WTC11 (cell line): ENCODE results near the gene MEN1. TPM values are rescaled to one million over a fixed set of nuclear protein-coding genes. Genes with fewer than 3 reads are reported as not detected.

ENCODE experiments used
- ATAC-seq: fragments of 200-7000 bp; cut with Tn5 transposase; 2 replicates; pipeline ENCODE4 v1.10.0; 2021; ENCODE audit warnings: mild to moderate bottlenecking, moderate library complexity
- CTCF ChIA-PET: fragments of 300-600 bp; sonication (Branson Sonifier 250); formaldehyde crosslinking; loops from one replicate; lab custom pipeline; 2021; ENCODE audit warnings: antibody characterized with exemption; lab: Charles Lee
- POLR2A ChIA-PET: fragments of 350-600 bp; sonication (Branson Sonifier 250); formaldehyde crosslinking; loops from one replicate; lab custom pipeline; 2021; ENCODE audit warnings: antibody characterized with exemption; lab: Charles Lee
- DNase-seq: peaks from one replicate; pipeline ENCODE4 v3.0.0; 2021; ENCODE audit warnings: low spot score
- H3K27ac Mint-ChIP-seq: 2 replicates; pipeline ENCODE4 v1.8.0; 2021; ENCODE audit warnings: mixed read lengths
- H3K27me3 Mint-ChIP-seq: 2 replicates; pipeline ENCODE4 v1.8.0; 2021; ENCODE audit warnings: low read depth, mild to moderate bottlenecking, moderate library complexity, mixed read lengths
- H3K36me3 Mint-ChIP-seq: 2 replicates; pipeline ENCODE4 v1.8.0; 2021; ENCODE audit warnings: mixed read lengths
- H3K4me1 Mint-ChIP-seq: 2 replicates; pipeline ENCODE4 v1.8.0; 2022; ENCODE audit warnings: mixed read lengths
- H3K4me3 Mint-ChIP-seq: 2 replicates; pipeline ENCODE4 v1.8.0; 2021; ENCODE audit warnings: mild to moderate bottlenecking, moderate library complexity, mixed read lengths
- H3K9me3 Mint-ChIP-seq: 2 replicates; pipeline ENCODE4 v1.8.0; 2021; ENCODE audit warnings: mixed read lengths
- ATF1 ChIP-seq: sonication (generic); formaldehyde crosslinking; IDR thresholded peaks from 2 replicates; pipeline ENCODE4 v1.8.1; 2023; ENCODE audit warnings: mild to moderate bottlenecking, moderate library complexity, missing genetic modification reagents
- ATF6 ChIP-seq: sonication (generic); formaldehyde crosslinking; IDR thresholded peaks from 2 replicates; pipeline ENCODE4 v1.8.1; 2023; ENCODE audit warnings: mild to moderate bottlenecking, missing genetic modification reagents
- CREB1 ChIP-seq: sonication (generic); formaldehyde crosslinking; IDR thresholded peaks from 2 replicates; pipeline ENCODE4 v1.8.0; 2023; ENCODE audit warnings: mild to moderate bottlenecking, missing genetic modification reagents
- GTF2I ChIP-seq: fragments of 250-450 bp; sonication (Bioruptor Pico); conservative IDR thresholded peaks from 2 replicates; pipeline ENCODE4 v1.4.0; 2021; ENCODE audit warnings: mild to moderate bottlenecking
- HMGXB4 ChIP-seq: sonication (generic); formaldehyde crosslinking; IDR thresholded peaks from 2 replicates; pipeline ENCODE4 v1.8.1; 2023; ENCODE audit warnings: mild to moderate bottlenecking, moderate library complexity, missing genetic modification reagents
- MXD4 ChIP-seq: fragments of 250-450 bp; sonication (Bioruptor Pico); IDR thresholded peaks from 2 replicates; pipeline ENCODE4 v1.8.0; 2021; ENCODE audit warnings: mild to moderate bottlenecking, moderate library complexity, borderline replicate concordance
- NFYB ChIP-seq: sonication (generic); formaldehyde crosslinking; conservative IDR thresholded peaks from 2 replicates; pipeline ENCODE4 v1.8.0; 2022; ENCODE audit warnings: low read depth, missing genetic modification reagents
- NR1H2 ChIP-seq: sonication (generic); formaldehyde crosslinking; IDR thresholded peaks from 2 replicates; pipeline ENCODE4 v1.9.0; 2021; ENCODE audit warnings: mild to moderate bottlenecking, moderate library complexity, missing genetic modification reagents
- NR3C1 ChIP-seq: sonication (generic); formaldehyde crosslinking; conservative IDR thresholded peaks from 2 replicates; pipeline ENCODE4 v1.8.1; 2023; ENCODE audit warnings: low read depth, mild to moderate bottlenecking, missing genetic modification reagents
- OVOL2 ChIP-seq: fragments of 250-450 bp; sonication (Bioruptor Pico); IDR thresholded peaks from 2 replicates; pipeline ENCODE4 v1.9.0; 2021; ENCODE audit warnings: mild to moderate bottlenecking, borderline replicate concordance
- PRDM15 ChIP-seq: sonication (generic); formaldehyde crosslinking; IDR thresholded peaks from 2 replicates; pipeline ENCODE4 v1.8.0; 2022; ENCODE audit warnings: missing genetic modification reagents
- TCF7 ChIP-seq: sonication (generic); formaldehyde crosslinking; IDR thresholded peaks from 2 replicates; pipeline ENCODE4 v1.8.0; 2022; ENCODE audit warnings: mild to moderate bottlenecking, low read depth, missing genetic modification reagents, moderate library complexity
- TP53 ChIP-seq: sonication (generic); formaldehyde crosslinking; IDR thresholded peaks from 2 replicates; pipeline ENCODE4 v1.8.1; 2023; ENCODE audit warnings: mild to moderate bottlenecking, missing genetic modification reagents
- USF2 ChIP-seq: sonication (generic); formaldehyde crosslinking; IDR thresholded peaks from 2 replicates; pipeline ENCODE4 v1.8.1; 2023; ENCODE audit warnings: mild to moderate bottlenecking, missing genetic modification reagents, moderate library complexity
- ZBTB43 ChIP-seq: sonication (generic); formaldehyde crosslinking; IDR thresholded peaks from 2 replicates; pipeline ENCODE4 v1.8.1; 2023; ENCODE audit warnings: mild to moderate bottlenecking, missing genetic modification reagents
- total RNA-seq: library from RNA; stranded (reverse); gene quantifications from 3 replicates; pipeline ENCODE4 v1.2.3, GENCODE V29; 2021
- TF ChIP-seq, protein P1 (sequence below): sonication (generic); formaldehyde crosslinking; IDR thresholded peaks from 2 replicates; pipeline ENCODE4 v1.8.0; 2023; ENCODE audit warnings: missing genetic modification reagents, mild to moderate bottlenecking, borderline replicate concordance
- TF ChIP-seq, protein P2 (sequence below): sonication (generic); formaldehyde crosslinking; IDR thresholded peaks from 2 replicates; pipeline ENCODE4 v1.8.1; 2022; ENCODE audit warnings: mild to moderate bottlenecking, moderate library complexity, missing genetic modification reagents

Gene MEN1
- total RNA-seq, 1 experiment from 2014 or later: 47.1 TPM

- H3K4me1 Mint-ChIP-seq: peaks cover 11% of the 10 kb centered on the region
- no peak overlapping the region for H3K27ac Mint-ChIP-seq
- no peaks in the 10 kb centered on the region; the same call in 1 of the 2 replicates for H3K36me3 Mint-ChIP-seq
- H3K4me3 Mint-ChIP-seq: no peak overlapping the region
- no peaks in the 10 kb centered on the region for H3K9me3 Mint-ChIP-seq
- no peaks in the 10 kb centered on the region for H3K27me3 Mint-ChIP-seq
- DNase-seq: no peak
- no peak for ATAC-seq
- CTCF ChIA-PET: interaction anchor here (1.5 to 7.0 kb wide), 3 partner anchors 10 to 71 kb away, joined by 3 to 97 read pairs (median 13); no protein-coding TSS in a partner anchor
- POLR2A ChIA-PET: no interaction called here
- TF ChIP-seq MXD4 (CRISPR knock-in tag) (no peak), PRDM15 (no peak), GTF2I (CRISPR knock-in tag) (no peak), ATF6 (CRISPR knock-in tag) (no peak), ZBTB43 (CRISPR knock-in tag) (no peak), OVOL2 (CRISPR knock-in tag) (no peak), NR1H2 (no peak), USF2 (CRISPR knock-in tag) (no peak), TP53 (CRISPR knock-in tag) (no peak), NR3C1 (CRISPR knock-in tag) (no peak), NFYB (CRISPR knock-in tag) (no peak), TCF7 (CRISPR knock-in tag) (no peak), HMGXB4 (CRISPR knock-in tag) (no peak), CREB1 (CRISPR knock-in tag) (no peak), ATF1 (no peak)
- TF ChIP-seq, protein P1, sequence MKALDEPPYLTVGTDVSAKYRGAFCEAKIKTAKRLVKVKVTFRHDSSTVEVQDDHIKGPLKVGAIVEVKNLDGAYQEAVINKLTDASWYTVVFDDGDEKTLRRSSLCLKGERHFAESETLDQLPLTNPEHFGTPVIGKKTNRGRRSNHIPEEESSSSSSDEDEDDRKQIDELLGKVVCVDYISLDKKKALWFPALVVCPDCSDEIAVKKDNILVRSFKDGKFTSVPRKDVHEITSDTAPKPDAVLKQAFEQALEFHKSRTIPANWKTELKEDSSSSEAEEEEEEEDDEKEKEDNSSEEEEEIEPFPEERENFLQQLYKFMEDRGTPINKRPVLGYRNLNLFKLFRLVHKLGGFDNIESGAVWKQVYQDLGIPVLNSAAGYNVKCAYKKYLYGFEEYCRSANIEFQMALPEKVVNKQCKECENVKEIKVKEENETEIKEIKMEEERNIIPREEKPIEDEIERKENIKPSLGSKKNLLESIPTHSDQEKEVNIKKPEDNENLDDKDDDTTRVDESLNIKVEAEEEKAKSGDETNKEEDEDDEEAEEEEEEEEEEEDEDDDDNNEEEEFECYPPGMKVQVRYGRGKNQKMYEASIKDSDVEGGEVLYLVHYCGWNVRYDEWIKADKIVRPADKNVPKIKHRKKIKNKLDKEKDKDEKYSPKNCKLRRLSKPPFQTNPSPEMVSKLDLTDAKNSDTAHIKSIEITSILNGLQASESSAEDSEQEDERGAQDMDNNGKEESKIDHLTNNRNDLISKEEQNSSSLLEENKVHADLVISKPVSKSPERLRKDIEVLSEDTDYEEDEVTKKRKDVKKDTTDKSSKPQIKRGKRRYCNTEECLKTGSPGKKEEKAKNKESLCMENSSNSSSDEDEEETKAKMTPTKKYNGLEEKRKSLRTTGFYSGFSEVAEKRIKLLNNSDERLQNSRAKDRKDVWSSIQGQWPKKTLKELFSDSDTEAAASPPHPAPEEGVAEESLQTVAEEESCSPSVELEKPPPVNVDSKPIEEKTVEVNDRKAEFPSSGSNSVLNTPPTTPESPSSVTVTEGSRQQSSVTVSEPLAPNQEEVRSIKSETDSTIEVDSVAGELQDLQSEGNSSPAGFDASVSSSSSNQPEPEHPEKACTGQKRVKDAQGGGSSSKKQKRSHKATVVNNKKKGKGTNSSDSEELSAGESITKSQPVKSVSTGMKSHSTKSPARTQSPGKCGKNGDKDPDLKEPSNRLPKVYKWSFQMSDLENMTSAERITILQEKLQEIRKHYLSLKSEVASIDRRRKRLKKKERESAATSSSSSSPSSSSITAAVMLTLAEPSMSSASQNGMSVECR (CRISPR knock-in tag): no peak
- TF ChIP-seq, protein P2, sequence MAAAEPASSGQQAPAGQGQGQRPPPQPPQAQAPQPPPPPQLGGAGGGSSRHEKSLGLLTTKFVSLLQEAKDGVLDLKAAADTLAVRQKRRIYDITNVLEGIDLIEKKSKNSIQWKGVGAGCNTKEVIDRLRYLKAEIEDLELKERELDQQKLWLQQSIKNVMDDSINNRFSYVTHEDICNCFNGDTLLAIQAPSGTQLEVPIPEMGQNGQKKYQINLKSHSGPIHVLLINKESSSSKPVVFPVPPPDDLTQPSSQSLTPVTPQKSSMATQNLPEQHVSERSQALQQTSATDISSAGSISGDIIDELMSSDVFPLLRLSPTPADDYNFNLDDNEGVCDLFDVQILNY: no peak
Measured at GRCh38 chr11:64858467-64859263, 48.3 kb upstream of the MEN1 start.
